Keratinocyte (primary cell): ENCODE results near the gene QSOX2. TPM values are rescaled to one million over a fixed set of nuclear protein-coding genes. Genes with fewer than 3 reads are reported as not detected.

Experiments
- DNase-seq: peaks from one replicate; pipeline ENCODE4 v3.0.0-alpha.2; 2011; ENCODE audit warnings: low read depth, missing footprints, low spot score
- FAIRE-seq: peaks from 2 replicates; lab custom pipeline; 2011; peaks lifted over from hg19 to GRCh38; lab: Jason Lieb, UNC
- H2AFZ ChIP-seq: 2 replicates; pipeline ENCODE4 v1.6.0; 2012; ENCODE audit warnings: low read length, control low read depth, inconsistent platforms; ENCODE audit not compliant: control insufficient read depth
- H3K27ac ChIP-seq: 2 replicates; pipeline ENCODE4 v1.5.1; 2011; ENCODE audit warnings: low read length; ENCODE audit not compliant: control insufficient read depth, insufficient read depth
- H3K27me3 ChIP-seq: 3 replicates; pipeline ENCODE4 v1.6.0; 2011; ENCODE audit warnings: low read length; ENCODE audit not compliant: control insufficient read depth, insufficient read depth; ENCODE audit errors: extremely low read depth
- H3K36me3 ChIP-seq, 2 experiments: 2 replicates in 1 of 2; 3 replicates in 1 of 2; pipeline ENCODE4 v1.5.1; 2011; ENCODE audit warnings: low read length in 2 of 2, mild to moderate bottlenecking in 1 of 2; ENCODE audit not compliant: control insufficient read depth in 2 of 2, insufficient read depth in 2 of 2; ENCODE audit errors: extremely low read depth in 1 of 2
- H3K4me1 ChIP-seq: 3 replicates; pipeline ENCODE4 v1.5.1; 2011; ENCODE audit warnings: low read length; ENCODE audit not compliant: control insufficient read depth, insufficient read depth; ENCODE audit errors: extremely low read depth
- H3K4me2 ChIP-seq: 3 replicates; pipeline ENCODE4 v1.6.0; 2011; ENCODE audit warnings: low read depth, low read length; ENCODE audit not compliant: control insufficient read depth, insufficient read depth; ENCODE audit errors: extremely low read depth
- H3K4me3 ChIP-seq, 3 experiments: fragments of 200-600 bp in 1 of 3; sonication (generic) in 1 of 3; 2 replicates in 2 of 3; 3 replicates in 1 of 3; pipeline ENCODE4 v1.5.1; 2011 to 2016; ENCODE audit warnings: low read length in 3 of 3, mild to moderate bottlenecking in 3 of 3, control low read depth in 2 of 3, inconsistent platforms in 1 of 3, low read depth in 1 of 3, mixed read lengths in 1 of 3, mixed run types in 1 of 3, moderate library complexity in 1 of 3; ENCODE audit not compliant: control insufficient read depth in 2 of 3, insufficient read depth in 2 of 3; ENCODE audit errors: extremely low read depth in 1 of 3
- H3K79me2 ChIP-seq: 2 replicates; pipeline ENCODE4 v1.6.0; 2012; ENCODE audit warnings: low read length; ENCODE audit not compliant: control insufficient read depth, insufficient read depth
- H3K9ac ChIP-seq: 3 replicates; pipeline ENCODE4 v1.6.0; 2011; ENCODE audit warnings: low read length; ENCODE audit not compliant: control insufficient read depth, insufficient read depth; ENCODE audit errors: extremely low read depth
- H3K9me1 ChIP-seq: 3 replicates; pipeline ENCODE4 v1.6.0; 2011; ENCODE audit warnings: low read length; ENCODE audit not compliant: control insufficient read depth, insufficient read depth; ENCODE audit errors: extremely low read depth
- H3K9me3 ChIP-seq: 2 replicates; pipeline ENCODE4 v1.5.1; 2012; ENCODE audit warnings: low read depth, low read length; ENCODE audit not compliant: control insufficient read depth
- H4K20me1 ChIP-seq: 3 replicates; pipeline ENCODE4 v1.6.0; 2011; ENCODE audit warnings: low read length; ENCODE audit not compliant: control insufficient read depth, insufficient read depth; ENCODE audit errors: extremely low read depth
- CTCF ChIP-seq, 3 experiments: IDR thresholded peaks in 1 of 3; conservative IDR thresholded peaks in 1 of 3; optimal IDR thresholded peaks in 1 of 3; 2 replicates in 2 of 3; 3 replicates in 1 of 3; pipeline versions ENCODE3 to v1.5.1; 2011; ENCODE audit warnings: low read length in 3 of 3, mild to moderate bottlenecking in 3 of 3, moderate library complexity in 2 of 3, control low read depth in 1 of 3, inconsistent platforms in 1 of 3; ENCODE audit not compliant: insufficient read depth in 2 of 3; ENCODE audit errors: extremely low read depth in 1 of 3
- EZH2 ChIP-seq: IDR thresholded peaks from one replicate; pipeline ENCODE4 v1.6.1; 2012; ENCODE audit warnings: inconsistent platforms, mild to moderate bottlenecking, low read length, moderate library complexity
- dilution Hi-C: fragments of 300-500 bp; cut with MboI; formaldehyde crosslinking; loops from one replicate; pipeline ENCODE4 v1.7.0; 2020; ENCODE audit warnings: low sequenced_read_pairs; ENCODE audit not compliant: extremely low pct_ligation_motif_present
- polyA plus RNA-seq, 5 experiments: library from polyadenylated mRNA; depleted of rRNA in 3 of 5; stranded (reverse) in 3 of 5; stranded (forward) in 1 of 5; unstranded in 1 of 5; fragments of >200 nt; gene quantifications; 1 replicate in 1 of 5; 2 replicates in 3 of 5; 3 replicates in 1 of 5; pipeline versions ENCODE4 v1.2.1 to v1.2.3, GENCODE V29; 2011 to 2012; ENCODE audit warnings: missing spikeins in 2 of 5, low read depth in 1 of 5, low replicate concordance in 1 of 5

QSOX2 gene
- polyA plus RNA-seq, 1 donor (not counting 4 experiments of a cell fraction or from before 2014, with no cell fraction given) = 11.9 TPM

GRCh38 chr9:136292026-136292538 lies 46.5 kb upstream of the QSOX2 start:
- Histone ChIP-seq H3K4me3 (no peak overlapping the region), H3K27ac (no peak overlapping the region), H3K9ac (no peak overlapping the region), H3K4me1 (peaks cover 9% of the 10 kb centered on the region), H3K36me3 (no peaks in the 10 kb centered on the region), H3K9me3 (peaks cover 4% of the 10 kb centered on the region), H3K9me1 (no peaks in the 10 kb centered on the region), H4K20me1 (no peaks in the 10 kb centered on the region), H3K79me2 (no peaks in the 10 kb centered on the region), H3K27me3 (peaks cover 26% of the 10 kb centered on the region), H2AFZ (no peak overlapping the region), H3K4me2 (no peak overlapping the region)
- FAIRE-seq (no peak), DNase-seq (no peak)
- dilution Hi-C loops = no loop called here
- TF ChIP-seq CTCF (optimal IDR thresholded peaks at IDR 0.05 in 1 of 3, IDR thresholded peaks at IDR 0.05 in 1 of 3, conservative IDR thresholded peaks at IDR 0.05 in 1 of 3; ENCODE audit: extremely low read depth in 1 of 3, insufficient read depth in 2 of 3, low read length in 3 of 3) (no peak), EZH2 (no peak)

GRCh38 chr9:136291306-136292025 lies 45.9 kb upstream of the QSOX2 start:
- peaks cover 4% of the 10 kb centered on the region for H3K9me3 ChIP-seq
- peaks cover 32% of the 10 kb centered on the region for H3K27me3 ChIP-seq
- no peak overlapping the region for H3K27ac ChIP-seq
- H4K20me1 ChIP-seq = no peaks in the 10 kb centered on the region
- dilution Hi-C loops = no loop called here
- no peak overlapping the region for H2AFZ ChIP-seq
- H3K4me3 ChIP-seq = no peak overlapping the region
- no peak for FAIRE-seq
- H3K4me2 ChIP-seq = no peak overlapping the region
- no peaks in the 10 kb centered on the region for H3K9me1 ChIP-seq
- no peak for DNase-seq
- H3K36me3 ChIP-seq = no peaks in the 10 kb centered on the region
- H3K79me2 ChIP-seq = no peaks in the 10 kb centered on the region
- peaks cover 2% of the 10 kb centered on the region for H3K4me1 ChIP-seq
- no peak for TF ChIP-seq EZH2
- TF ChIP-seq CTCF (optimal IDR thresholded peaks at IDR 0.05 in 1 of 3, IDR thresholded peaks at IDR 0.05 in 1 of 3, conservative IDR thresholded peaks at IDR 0.05 in 1 of 3; ENCODE audit: extremely low read depth in 1 of 3, insufficient read depth in 2 of 3, low read length in 3 of 3) = no peak
- H3K9ac ChIP-seq = no peak overlapping the region
